GM23248 (cell line): ENCODE data around the gene ANKH. TPM values are rescaled to one million over a fixed set of nuclear protein-coding genes. Genes with fewer than 3 reads are reported as not detected.

Experiments
- DNase-seq: peaks from one replicate; pipeline ENCODE4 v3.0.0-alpha.2; 2015
- H2AFZ ChIP-seq: fragments of 200-600 bp; sonication (generic); 2 replicates; pipeline ENCODE4 v1.6.1; 2016; ENCODE audit warnings: antibody characterized with exemption
- H3F3A ChIP-seq: fragments of 200-600 bp; sonication (generic); 2 replicates; pipeline ENCODE4 v1.6.1; 2016; ENCODE audit warnings: mild to moderate bottlenecking, antibody characterized with exemption, mixed run types; ENCODE audit not compliant: insufficient read depth
- H3K27ac ChIP-seq: fragments of 200-600 bp; sonication (generic); 2 replicates; pipeline ENCODE4 v1.5.1; 2016; ENCODE audit warnings: mild to moderate bottlenecking
- H3K27me3 ChIP-seq: fragments of 200-600 bp; sonication (generic); replicated peaks from 2 replicates; pipeline ENCODE4 v1.6.1; 2016; ENCODE audit warnings: mild to moderate bottlenecking; ENCODE audit not compliant: insufficient read depth
- H3K36me3 ChIP-seq: fragments of 200-600 bp; sonication (generic); 2 replicates; pipeline ENCODE4 v1.6.1; 2016; ENCODE audit warnings: low read depth, mild to moderate bottlenecking
- H3K4me1 ChIP-seq: fragments of 200-600 bp; sonication (generic); 2 replicates; pipeline ENCODE4 v1.6.1; 2016; ENCODE audit warnings: mild to moderate bottlenecking; ENCODE audit not compliant: insufficient read depth
- H3K4me2 ChIP-seq: fragments of 200-600 bp; sonication (generic); one replicate; pipeline ENCODE4 v1.6.1; 2016; ENCODE audit warnings: mild to moderate bottlenecking; ENCODE audit not compliant: unreplicated experiment
- H3K4me3 ChIP-seq: fragments of 200-600 bp; sonication (generic); 2 replicates; pipeline ENCODE4 v1.5.1; 2016; ENCODE audit warnings: mild to moderate bottlenecking
- H3K79me2 ChIP-seq: fragments of 200-600 bp; sonication (generic); 2 replicates; pipeline ENCODE4 v1.6.1; 2016; ENCODE audit warnings: mild to moderate bottlenecking; ENCODE audit not compliant: insufficient read depth
- H3K9ac ChIP-seq: fragments of 200-600 bp; sonication (generic); 2 replicates; pipeline ENCODE4 v1.6.1; 2016; ENCODE audit warnings: mild to moderate bottlenecking
- H3K9me2 ChIP-seq: fragments of 200-600 bp; sonication (generic); 2 replicates; pipeline ENCODE4 v1.6.1; 2016; ENCODE audit warnings: mixed run types, mild to moderate bottlenecking, moderate library complexity; ENCODE audit not compliant: insufficient read depth
- H3K9me3 ChIP-seq: fragments of 200-600 bp; sonication (generic); one replicate; pipeline ENCODE4 v1.6.1; 2017; ENCODE audit warnings: low read depth
- H4K20me1 ChIP-seq: fragments of 200-600 bp; sonication (generic); 2 replicates; pipeline ENCODE4 v1.6.0; 2016; ENCODE audit not compliant: insufficient read depth
- EZH2 ChIP-seq: fragments of 200-600 bp; sonication (generic); IDR thresholded peaks from 2 replicates; pipeline ENCODE4 v1.6.1; 2018; ENCODE audit warnings: antibody characterized with exemption, mild to moderate bottlenecking; ENCODE audit not compliant: insufficient read depth, poor library complexity, severe bottlenecking
- EZH2phosphoT487 ChIP-seq: fragments of 200-600 bp; sonication (generic); IDR thresholded peaks from 2 replicates; pipeline ENCODE4 v1.6.1; 2018; ENCODE audit warnings: antibody characterized with exemption, moderate library complexity, mild to moderate bottlenecking, low read depth; ENCODE audit not compliant: insufficient read depth
- WGBS, 2 experiments: methylation state at CpG; one replicate each; pipeline ENCODE4 v1.1.6; 2015 to 2017; ENCODE audit warnings: low lambda C conversion rate in 2 of 2, low coverage in 1 of 2; ENCODE audit errors: missing lambda C conversion rate in 2 of 2; 5-methylcytosine and 5-hydroxymethylcytosine counted together
- in situ Hi-C: fragments of 300-500 bp; cut with MboI; formaldehyde crosslinking; loops from 2 replicates; pipeline ENCODE4 v1.15.0; 2020
- polyA plus RNA-seq: library from polyadenylated mRNA; unstranded; fragments of >200 nt; fragmentation: Nextera tagmentation; extraction: Ambion mirVana; gene quantifications from 2 replicates; pipeline ENCODE4 v1.2.1, GENCODE V29; 2016
- total RNA-seq: library from RNA; depleted of rRNA; stranded (reverse); fragments of >200 nt; shearing (Covaris generic); gene quantifications from 2 replicates; pipeline ENCODE4 v1.2.3, GENCODE V29; 2014

The ANKH gene
- total and polyA plus RNA-seq, 2 experiments from 2014 or later: 45.9 to 47.6 TPM

DNA sequence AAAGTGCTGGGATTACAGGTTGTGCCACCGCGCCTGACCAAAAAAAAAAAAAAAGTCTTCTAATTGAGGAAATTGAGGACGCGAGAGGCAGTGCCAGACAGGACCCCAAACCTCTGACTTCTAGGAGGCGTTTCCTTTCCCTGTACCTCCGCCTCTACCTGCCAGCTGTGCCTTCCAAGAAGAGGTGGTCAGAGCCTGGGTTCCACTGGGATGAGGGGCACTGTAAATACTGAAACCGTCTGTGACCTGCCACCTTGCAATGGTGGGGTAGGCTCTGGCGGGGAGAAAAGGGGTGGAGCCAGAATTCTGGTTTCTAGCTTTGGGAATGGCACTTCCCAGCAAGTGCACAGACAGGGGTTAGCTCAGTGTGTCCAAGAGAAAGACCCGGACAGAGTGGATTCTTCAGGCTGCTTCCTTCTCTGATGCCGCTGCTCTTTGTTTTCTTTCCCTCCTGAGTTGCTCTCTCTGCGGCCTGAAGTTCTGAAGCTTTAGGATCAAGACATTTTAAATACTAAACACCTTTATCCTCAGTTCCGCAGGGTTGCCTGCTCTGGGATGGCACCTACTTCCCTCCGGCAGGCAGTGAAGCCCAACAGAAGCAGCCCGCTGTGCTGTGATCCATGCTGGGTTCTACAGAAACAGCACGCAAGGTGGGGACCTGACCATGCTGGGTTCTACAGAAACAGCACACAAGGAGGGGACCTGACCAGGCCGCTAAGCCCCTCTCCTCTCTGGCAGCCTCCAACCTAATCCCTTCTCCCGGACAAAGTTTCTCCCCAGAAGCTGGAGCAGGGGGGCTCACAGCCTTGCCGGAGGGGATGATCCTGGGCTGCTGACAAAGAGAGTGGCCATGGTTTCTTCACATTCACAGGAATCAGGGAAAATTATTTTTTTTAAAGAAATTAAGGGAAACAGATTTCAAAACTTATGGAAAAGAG is 141.9 kb downstream of the ANKH start:
- Histone ChIP-seq H4K20me1 (no peaks in the 10 kb centered on the region), H3K27ac (no peak overlapping the region), H3K9me2 (no peaks in the 10 kb centered on the region), H3K36me3 (no peaks in the 10 kb centered on the region; the same call in 1 of the 2 replicates), H3K79me2 (no peaks in the 10 kb centered on the region), H3K9ac (no peak overlapping the region), H2AFZ (no peak overlapping the region), H3K4me2 (no peak overlapping the region), H3K9me3 (no peaks in the 10 kb centered on the region), H3K4me1 (peaks cover 14% of the 10 kb centered on the region), H3K4me3 (no peak overlapping the region), H3F3A (peaks cover 6% of the 10 kb centered on the region; the same call in 1 of the 2 replicates), H3K27me3 (no peaks in the 10 kb centered on the region)
- DNase-seq: no peak
- no peak for TF ChIP-seq EZH2
- TF ChIP-seq EZH2phosphoT487: no peak
- 96% methylated on average over 18 of the region's 18 CpGs for WGBS, 2 experiments
- in situ Hi-C loops: loop anchor here (5.0 kb wide), 1 partner anchor 273 kb away; no protein-coding TSS in a partner anchor

DNA sequence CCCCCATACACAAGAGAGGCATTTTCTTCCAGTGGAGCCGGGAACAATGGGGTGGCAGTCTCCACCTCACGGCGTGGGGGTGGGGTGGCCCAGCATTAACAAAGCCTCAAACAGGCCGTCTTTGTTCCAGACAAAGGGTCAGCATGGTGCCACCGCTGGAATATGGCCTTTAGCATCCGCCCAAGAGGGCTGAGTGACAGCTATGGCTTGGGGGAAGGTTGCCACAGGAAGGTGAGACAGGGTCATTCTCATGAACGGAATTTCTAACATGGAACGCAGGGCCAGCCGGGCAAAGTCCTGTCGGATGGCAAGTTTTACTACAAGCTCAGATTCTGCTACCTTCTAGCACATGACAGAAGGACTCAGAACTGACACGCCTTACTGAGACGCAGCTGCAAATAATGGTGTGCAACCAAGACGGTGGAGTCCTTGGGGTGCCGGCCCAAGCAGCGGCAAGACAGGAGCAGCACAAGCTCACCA is 143.1 kb downstream of the ANKH start:
- 97% methylated on average over 15 of the region's 15 CpGs for WGBS, 2 experiments
- Histone ChIP-seq H3K36me3 (no peaks in the 10 kb centered on the region), H3K9ac (no peak overlapping the region), H4K20me1 (no peaks in the 10 kb centered on the region), H3F3A (peaks cover 6% of the 10 kb centered on the region; the same call in 1 of the 2 replicates), H3K9me3 (no peaks in the 10 kb centered on the region), H3K4me2 (no peak overlapping the region), H3K9me2 (no peaks in the 10 kb centered on the region), H3K4me1 (peaks cover 14% of the 10 kb centered on the region), H3K79me2 (no peaks in the 10 kb centered on the region), H3K27me3 (no peaks in the 10 kb centered on the region), H3K4me3 (no peak overlapping the region), H3K27ac (no peak overlapping the region), H2AFZ (no peak overlapping the region)
- TF ChIP-seq EZH2 (no peak), EZH2phosphoT487 (no peak)
- in situ Hi-C loops: loop anchor here (5.0 kb wide), 1 partner anchor 274 kb away; no protein-coding TSS in a partner anchor
- DNase-seq: no peak

DNA sequence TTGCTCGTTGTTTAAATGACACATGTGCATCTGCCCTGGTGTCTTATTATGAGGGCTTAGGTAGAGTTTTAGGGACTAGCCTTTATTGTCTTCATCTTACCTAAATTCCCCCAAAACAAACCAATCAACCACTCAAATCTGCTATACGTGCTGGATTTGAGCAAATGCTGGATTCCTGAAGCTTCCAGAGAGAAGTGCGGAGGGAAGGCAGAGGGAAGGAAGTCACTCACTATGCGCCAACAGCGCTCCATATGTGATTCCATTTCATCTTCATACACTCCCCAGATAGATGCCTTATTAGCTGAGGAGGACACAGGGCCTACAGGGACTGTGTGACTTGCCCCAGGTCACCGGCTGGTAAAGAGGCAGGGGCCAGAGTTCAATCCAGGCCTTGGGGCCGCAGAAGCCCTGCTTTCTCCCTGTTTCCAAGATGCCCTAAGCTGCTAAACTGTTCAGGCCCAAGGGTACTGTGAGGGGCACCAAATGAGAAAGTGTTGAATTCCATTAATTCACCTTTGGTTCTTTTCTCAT is 143.6 kb downstream of the ANKH start:
- H3F3A ChIP-seq: peaks cover 6% of the 10 kb centered on the region; the same call in 1 of the 2 replicates
- no peak for DNase-seq
- H3K36me3 ChIP-seq: no peaks in the 10 kb centered on the region
- H2AFZ ChIP-seq: no peak overlapping the region
- TF ChIP-seq EZH2: no peak
- TF ChIP-seq EZH2phosphoT487: no peak
- no peaks in the 10 kb centered on the region for H4K20me1 ChIP-seq
- 81 to 84% methylated on average over 7 of the region's 7 CpGs for WGBS, 2 experiments
- no peak overlapping the region for H3K27ac ChIP-seq
- no peaks in the 10 kb centered on the region for H3K9me2 ChIP-seq
- in situ Hi-C loops: loop anchor here (5.0 kb wide), 1 partner anchor 274 kb away; no protein-coding TSS in a partner anchor
- H3K79me2 ChIP-seq: no peaks in the 10 kb centered on the region
- peak overlapping the region; percentile 69 for H3K4me2 ChIP-seq
- H3K9me3 ChIP-seq: no peaks in the 10 kb centered on the region
- H3K9ac ChIP-seq: no peak overlapping the region
- no peaks in the 10 kb centered on the region for H3K27me3 ChIP-seq
- no peak overlapping the region for H3K4me3 ChIP-seq
- H3K4me1 ChIP-seq: peaks cover 14% of the 10 kb centered on the region

DNA sequence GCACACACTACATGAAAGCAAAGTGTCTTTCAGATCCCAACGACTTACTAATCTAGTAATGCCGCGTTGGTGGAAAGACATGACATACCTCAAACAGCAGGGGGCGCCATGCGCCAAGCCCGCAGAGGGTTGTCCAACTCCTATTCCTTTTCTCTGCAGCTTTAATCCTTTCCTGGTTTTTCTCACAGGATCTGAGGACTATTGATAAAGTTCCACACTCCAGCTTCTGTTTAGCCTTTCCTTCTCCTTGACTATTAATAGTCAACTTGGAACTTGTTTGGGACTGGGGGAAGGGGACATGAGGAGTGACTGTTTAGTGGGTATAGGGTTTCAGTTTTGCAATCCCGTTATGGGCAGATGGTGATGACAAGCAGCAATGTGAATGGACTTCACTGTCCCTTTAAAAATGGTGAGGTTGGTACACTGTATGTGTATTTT is 144.1 kb downstream of the ANKH start:
- no peak for TF ChIP-seq EZH2
- TF ChIP-seq EZH2phosphoT487: no peak
- H3K36me3 ChIP-seq: no peaks in the 10 kb centered on the region
- no peaks in the 10 kb centered on the region for H3K27me3 ChIP-seq
- DNase-seq: peak; percentile 87
- no peaks in the 10 kb centered on the region for H3K9me3 ChIP-seq
- H3K4me2 ChIP-seq: peak overlapping the region; percentile 69
- H4K20me1 ChIP-seq: no peaks in the 10 kb centered on the region
- no peaks in the 10 kb centered on the region for H3K79me2 ChIP-seq
- H3F3A ChIP-seq: peaks cover 6% of the 10 kb centered on the region; the same call in 1 of the 2 replicates
- H3K4me1 ChIP-seq: peaks cover 14% of the 10 kb centered on the region
- peak overlapping the region; percentile 48; the same call in 1 of the 2 replicates for H2AFZ ChIP-seq
- in situ Hi-C loops: loop anchor here (5.0 kb wide), 1 partner anchor 275 kb away; no protein-coding TSS in a partner anchor
- no peak overlapping the region for H3K9ac ChIP-seq
- 2 to 5% methylated on average over 7 of the region's 7 CpGs for WGBS, 2 experiments
- H3K9me2 ChIP-seq: no peaks in the 10 kb centered on the region
- no peak overlapping the region for H3K4me3 ChIP-seq
- H3K27ac ChIP-seq: no peak overlapping the region
